CD14-positive monocyte (primary cell): ENCODE measurements around the gene GPRIN3. TPM values are rescaled to one million over a fixed set of nuclear protein-coding genes. Genes with fewer than 3 reads are reported as not detected.

Experiments
- DNase-seq, 3 donors: peaks; one replicate each; pipeline ENCODE4 v3.0.0-alpha.2; 2011 to 2022
- H2AFZ ChIP-seq: 2 replicates; pipeline ENCODE4 v1.6.0; 2012; ENCODE audit warnings: mild to moderate bottlenecking, low read depth, low read length, inconsistent platforms; ENCODE audit not compliant: insufficient read depth, poor library complexity, severe bottlenecking
- H3K27ac ChIP-seq, 2 donors: 1 replicate in 1 of 2; 2 replicates in 1 of 2; pipeline ENCODE4 v1.5.1; 2012 to 2013; ENCODE audit warnings: low read length in 2 of 2, control low read depth in 1 of 2, inconsistent platforms in 1 of 2, low read depth in 1 of 2, mild to moderate bottlenecking in 1 of 2
- H3K27me3 ChIP-seq, 2 donors: one replicate each; pipeline versions ENCODE4 v1.6.0 to v1.6.1; 2011 to 2013; ENCODE audit warnings: low read length in 2 of 2; ENCODE audit not compliant: control insufficient read depth in 2 of 2, insufficient read depth in 2 of 2
- H3K36me3 ChIP-seq, 2 donors: replicated peaks in 1 of 2; 1 replicate in 1 of 2; 2 replicates in 1 of 2; pipeline versions ENCODE4 v1.5.1 to v1.6.1; 2012 to 2013; ENCODE audit warnings: low read length in 2 of 2, control low read depth in 1 of 2, inconsistent platforms in 1 of 2, mild to moderate bottlenecking in 1 of 2; ENCODE audit not compliant: insufficient read depth in 2 of 2, control insufficient read depth in 1 of 2
- H3K4me1 ChIP-seq, 2 donors: 1 replicate in 1 of 2; 2 replicates in 1 of 2; pipeline versions ENCODE4 v1.5.1 to v1.6.1; 2012 to 2013; ENCODE audit warnings: low read length in 2 of 2, control low read depth in 1 of 2, inconsistent platforms in 1 of 2, mild to moderate bottlenecking in 1 of 2, moderate library complexity in 1 of 2; ENCODE audit not compliant: insufficient read depth in 2 of 2, control insufficient read depth in 1 of 2
- H3K4me2 ChIP-seq: replicated peaks from 2 replicates; pipeline ENCODE3; 2012; ENCODE audit warnings: low read length, moderate library complexity, mild to moderate bottlenecking; ENCODE audit not compliant: poor library complexity, severe bottlenecking; ENCODE audit errors: extremely low read depth
- H3K4me3 ChIP-seq, 3 experiments: fragments of 200-600 bp in 1 of 3; sonication (generic) in 1 of 3; replicated peaks in 1 of 3; 1 replicate in 2 of 3; 2 replicates in 1 of 3; pipeline ENCODE4 v1.5.1; 2011 to 2013; ENCODE audit warnings: low read length in 3 of 3, mild to moderate bottlenecking in 3 of 3, control low read depth in 2 of 3, low read depth in 2 of 3, inconsistent platforms in 1 of 3, moderate library complexity in 1 of 3
- H3K79me2 ChIP-seq: 2 replicates; pipeline ENCODE4 v1.6.0; 2012; ENCODE audit warnings: mild to moderate bottlenecking, control low read depth, inconsistent platforms, low read length, moderate library complexity; ENCODE audit not compliant: insufficient read depth
- H3K9ac ChIP-seq: 2 replicates; pipeline ENCODE4 v1.6.0; 2017; ENCODE audit warnings: low read length, mild to moderate bottlenecking; ENCODE audit not compliant: insufficient read depth, poor library complexity, severe bottlenecking
- H3K9me3 ChIP-seq, 2 donors: replicated peaks in 1 of 2; 1 replicate in 1 of 2; 2 replicates in 1 of 2; pipeline versions ENCODE4 v1.5.1 to v1.6.1; 2012 to 2013; ENCODE audit warnings: low read length in 2 of 2, control low read depth in 1 of 2; ENCODE audit not compliant: control insufficient read depth in 1 of 2, insufficient read depth in 1 of 2
- H4K20me1 ChIP-seq: 2 replicates; pipeline ENCODE4 v1.6.0; 2012; ENCODE audit warnings: mild to moderate bottlenecking, low read length, control low read depth, moderate library complexity; ENCODE audit not compliant: insufficient read depth
- H3K27ac Mint-ChIP-seq, 7 donors: one replicate each; pipeline ENCODE4 v1.8.0; 2020; ENCODE audit warnings: mild to moderate bottlenecking in 7 of 7, mixed read lengths in 7 of 7, moderate library complexity in 6 of 7, inconsistent platforms in 2 of 7
- H3K27me3 Mint-ChIP-seq, 3 donors: one replicate each; pipeline ENCODE4 v1.8.0; 2021 to 2022; ENCODE audit warnings: low read depth in 3 of 3, mild to moderate bottlenecking in 3 of 3, mixed read lengths in 3 of 3, moderate library complexity in 3 of 3, inconsistent platforms in 1 of 3
- H3K36me3 Mint-ChIP-seq, 2 donors: one replicate each; pipeline ENCODE4 v1.8.0; 2020; ENCODE audit warnings: mixed read lengths in 2 of 2, inconsistent platforms in 1 of 2, mild to moderate bottlenecking in 1 of 2
- H3K4me1 Mint-ChIP-seq: one replicate; pipeline ENCODE4 v1.8.0; 2020; ENCODE audit warnings: mild to moderate bottlenecking, mixed read lengths
- H3K4me3 Mint-ChIP-seq, 2 donors: one replicate each; pipeline ENCODE4 v1.8.0; 2020; ENCODE audit warnings: mild to moderate bottlenecking in 2 of 2, mixed read lengths in 2 of 2, moderate library complexity in 1 of 2
- H3K9me3 Mint-ChIP-seq, 7 donors: one replicate each; pipeline ENCODE4 v1.8.0; 2020 to 2022; ENCODE audit warnings: mixed read lengths in 7 of 7, mild to moderate bottlenecking in 6 of 7, moderate library complexity in 6 of 7, inconsistent platforms in 2 of 7
- CTCF ChIP-seq: fragments of 200-600 bp; IDR thresholded peaks from one replicate; pipeline ENCODE4 v1.8.0; 2022; ENCODE audit warnings: antibody characterized with exemption, mild to moderate bottlenecking
- WGBS: methylation state at CpG from one replicate; pipeline ENCODE4 v1.1.5; 2013; ENCODE audit warnings: missing lambda C conversion rate; ENCODE audit not compliant: insufficient coverage; 5-methylcytosine and 5-hydroxymethylcytosine counted together
- intact Hi-C, 2 donors: fragments of 100-400 bp; cut with micrococcal nuclease; formaldehyde crosslinking; loops; one replicate each; pipeline versions ENCODE4 v1.15.0 to v1.15.1; 2023
- polyA plus RNA-seq, 3 donors: library from polyadenylated mRNA; depleted of rRNA in 1 of 3; unstranded in 2 of 3; stranded (reverse) in 1 of 3; fragments of 300-500 nt in 2 of 3; fragments of >200 nt in 1 of 3; fragmentation: Illumina TruSeq in 2 of 3; gene quantifications; 1 replicate in 2 of 3; 2 replicates in 1 of 3; pipeline ENCODE4 v1.2.3, GENCODE V29; 2012 to 2021

Gene GPRIN3
- polyA plus RNA-seq, 3 donors, result 1.1 to 3.3 (median 2.3) TPM

GRCh38 chr4:89217604-89218003 lies 90.0 kb downstream of the GPRIN3 start:
- no peak for DNase-seq
- Histone ChIP-seq H3K4me2 (no peak overlapping the region), H3K9me3 (no peaks in the 10 kb centered on the region), H2AFZ (no peak overlapping the region), H3K36me3 (no peaks in the 10 kb centered on the region), H4K20me1 (no peaks in the 10 kb centered on the region), H3K4me3 (no peak overlapping the region), H3K27ac (no peak overlapping the region), H3K9ac (no peak overlapping the region), H3K79me2 (no peaks in the 10 kb centered on the region), H3K4me1 (no peaks in the 10 kb centered on the region), H3K27me3 (no peaks in the 10 kb centered on the region)
- 100% methylated on average over 1 of the region's 1 CpG for WGBS
- TF ChIP-seq CTCF, result no peak
- Mint-ChIP-seq H3K36me3 (no peaks in the 10 kb centered on the region), H3K4me1 (peaks cover 11% of the 10 kb centered on the region), H3K27ac (no peak overlapping the region), H3K9me3 (no peaks in the 10 kb centered on the region), H3K4me3 (no peak overlapping the region), H3K27me3 (peaks cover 0 to 2% (median 0%) of the 10 kb centered on the region in 3 donors)
- intact Hi-C loops, result no loop called here

GRCh38 chr4:89216866-89217265 lies 90.7 kb downstream of the GPRIN3 start:
- no peak overlapping the region for H3K4me3 ChIP-seq
- peaks cover 0 to 2% (median 0%) of the 10 kb centered on the region in 7 donors for H3K9me3 Mint-ChIP-seq
- DNase-seq, result no peak
- H3K9me3 ChIP-seq, result no peaks in the 10 kb centered on the region
- no peak overlapping the region for H3K27ac Mint-ChIP-seq
- H3K4me1 ChIP-seq, result no peaks in the 10 kb centered on the region
- no peaks in the 10 kb centered on the region for H4K20me1 ChIP-seq
- H3K27me3 ChIP-seq, result no peaks in the 10 kb centered on the region
- H3K36me3 Mint-ChIP-seq, result no peaks in the 10 kb centered on the region
- peaks cover 0 to 2% (median 1%) of the 10 kb centered on the region in 3 donors for H3K27me3 Mint-ChIP-seq
- no peak overlapping the region for H3K4me3 Mint-ChIP-seq
- H2AFZ ChIP-seq, result no peak overlapping the region
- H3K79me2 ChIP-seq, result no peaks in the 10 kb centered on the region
- 100% methylated on average over 1 of the region's 1 CpG for WGBS
- no peak overlapping the region for H3K4me2 ChIP-seq
- H3K4me1 Mint-ChIP-seq, result peaks cover 11% of the 10 kb centered on the region
- intact Hi-C loops, result no loop called here
- H3K36me3 ChIP-seq, result no peaks in the 10 kb centered on the region
- TF ChIP-seq CTCF, result no peak
- H3K27ac ChIP-seq, result no peak overlapping the region
- no peak overlapping the region for H3K9ac ChIP-seq
